CD14-positive monocyte (primary cell): Measurements from ENCODE around the gene SMIM27. TPM values are rescaled to one million over a fixed set of nuclear protein-coding genes. Genes with fewer than 3 reads are reported as not detected.

Source experiments
- DNase-seq, 3 donors: peaks; one replicate each; pipeline ENCODE4 v3.0.0-alpha.2; 2011 to 2022
- H2AFZ ChIP-seq: 2 replicates; pipeline ENCODE4 v1.6.0; 2012; ENCODE audit warnings: mild to moderate bottlenecking, low read depth, low read length, inconsistent platforms; ENCODE audit not compliant: insufficient read depth, poor library complexity, severe bottlenecking
- H3K27ac ChIP-seq, 2 donors: 1 replicate in 1 of 2; 2 replicates in 1 of 2; pipeline ENCODE4 v1.5.1; 2012 to 2013; ENCODE audit warnings: low read length in 2 of 2, control low read depth in 1 of 2, inconsistent platforms in 1 of 2, low read depth in 1 of 2, mild to moderate bottlenecking in 1 of 2
- H3K27me3 ChIP-seq, 2 donors: one replicate each; pipeline versions ENCODE4 v1.6.0 to v1.6.1; 2011 to 2013; ENCODE audit warnings: low read length in 2 of 2; ENCODE audit not compliant: control insufficient read depth in 2 of 2, insufficient read depth in 2 of 2
- H3K36me3 ChIP-seq, 2 donors: replicated peaks in 1 of 2; 1 replicate in 1 of 2; 2 replicates in 1 of 2; pipeline versions ENCODE4 v1.5.1 to v1.6.1; 2012 to 2013; ENCODE audit warnings: low read length in 2 of 2, control low read depth in 1 of 2, inconsistent platforms in 1 of 2, mild to moderate bottlenecking in 1 of 2; ENCODE audit not compliant: insufficient read depth in 2 of 2, control insufficient read depth in 1 of 2
- H3K4me1 ChIP-seq, 2 donors: 1 replicate in 1 of 2; 2 replicates in 1 of 2; pipeline versions ENCODE4 v1.5.1 to v1.6.1; 2012 to 2013; ENCODE audit warnings: low read length in 2 of 2, control low read depth in 1 of 2, inconsistent platforms in 1 of 2, mild to moderate bottlenecking in 1 of 2, moderate library complexity in 1 of 2; ENCODE audit not compliant: insufficient read depth in 2 of 2, control insufficient read depth in 1 of 2
- H3K4me2 ChIP-seq: replicated peaks from 2 replicates; pipeline ENCODE3; 2012; ENCODE audit warnings: low read length, moderate library complexity, mild to moderate bottlenecking; ENCODE audit not compliant: poor library complexity, severe bottlenecking; ENCODE audit errors: extremely low read depth
- H3K4me3 ChIP-seq, 3 experiments: fragments of 200-600 bp in 1 of 3; sonication (generic) in 1 of 3; replicated peaks in 1 of 3; 1 replicate in 2 of 3; 2 replicates in 1 of 3; pipeline ENCODE4 v1.5.1; 2011 to 2013; ENCODE audit warnings: low read length in 3 of 3, mild to moderate bottlenecking in 3 of 3, control low read depth in 2 of 3, low read depth in 2 of 3, inconsistent platforms in 1 of 3, moderate library complexity in 1 of 3
- H3K79me2 ChIP-seq: 2 replicates; pipeline ENCODE4 v1.6.0; 2012; ENCODE audit warnings: mild to moderate bottlenecking, control low read depth, inconsistent platforms, low read length, moderate library complexity; ENCODE audit not compliant: insufficient read depth
- H3K9ac ChIP-seq: 2 replicates; pipeline ENCODE4 v1.6.0; 2017; ENCODE audit warnings: low read length, mild to moderate bottlenecking; ENCODE audit not compliant: insufficient read depth, poor library complexity, severe bottlenecking
- H3K9me3 ChIP-seq, 2 donors: replicated peaks in 1 of 2; 1 replicate in 1 of 2; 2 replicates in 1 of 2; pipeline versions ENCODE4 v1.5.1 to v1.6.1; 2012 to 2013; ENCODE audit warnings: low read length in 2 of 2, control low read depth in 1 of 2; ENCODE audit not compliant: control insufficient read depth in 1 of 2, insufficient read depth in 1 of 2
- H4K20me1 ChIP-seq: 2 replicates; pipeline ENCODE4 v1.6.0; 2012; ENCODE audit warnings: mild to moderate bottlenecking, low read length, control low read depth, moderate library complexity; ENCODE audit not compliant: insufficient read depth
- H3K27ac Mint-ChIP-seq, 7 donors: one replicate each; pipeline ENCODE4 v1.8.0; 2020; ENCODE audit warnings: mild to moderate bottlenecking in 7 of 7, mixed read lengths in 7 of 7, moderate library complexity in 6 of 7, inconsistent platforms in 2 of 7
- H3K27me3 Mint-ChIP-seq, 3 donors: one replicate each; pipeline ENCODE4 v1.8.0; 2021 to 2022; ENCODE audit warnings: low read depth in 3 of 3, mild to moderate bottlenecking in 3 of 3, mixed read lengths in 3 of 3, moderate library complexity in 3 of 3, inconsistent platforms in 1 of 3
- H3K36me3 Mint-ChIP-seq, 2 donors: one replicate each; pipeline ENCODE4 v1.8.0; 2020; ENCODE audit warnings: mixed read lengths in 2 of 2, inconsistent platforms in 1 of 2, mild to moderate bottlenecking in 1 of 2
- H3K4me1 Mint-ChIP-seq: one replicate; pipeline ENCODE4 v1.8.0; 2020; ENCODE audit warnings: mild to moderate bottlenecking, mixed read lengths
- H3K4me3 Mint-ChIP-seq, 2 donors: one replicate each; pipeline ENCODE4 v1.8.0; 2020; ENCODE audit warnings: mild to moderate bottlenecking in 2 of 2, mixed read lengths in 2 of 2, moderate library complexity in 1 of 2
- H3K9me3 Mint-ChIP-seq, 7 donors: one replicate each; pipeline ENCODE4 v1.8.0; 2020 to 2022; ENCODE audit warnings: mixed read lengths in 7 of 7, mild to moderate bottlenecking in 6 of 7, moderate library complexity in 6 of 7, inconsistent platforms in 2 of 7
- CTCF ChIP-seq: fragments of 200-600 bp; IDR thresholded peaks from one replicate; pipeline ENCODE4 v1.8.0; 2022; ENCODE audit warnings: antibody characterized with exemption, mild to moderate bottlenecking
- WGBS: methylation state at CpG from one replicate; pipeline ENCODE4 v1.1.5; 2013; ENCODE audit warnings: missing lambda C conversion rate; ENCODE audit not compliant: insufficient coverage; 5-methylcytosine and 5-hydroxymethylcytosine counted together
- intact Hi-C, 2 donors: fragments of 100-400 bp; cut with micrococcal nuclease; formaldehyde crosslinking; loops; one replicate each; pipeline versions ENCODE4 v1.15.0 to v1.15.1; 2023
- polyA plus RNA-seq, 3 donors: library from polyadenylated mRNA; depleted of rRNA in 1 of 3; unstranded in 2 of 3; stranded (reverse) in 1 of 3; fragments of 300-500 nt in 2 of 3; fragments of >200 nt in 1 of 3; fragmentation: Illumina TruSeq in 2 of 3; gene quantifications; 1 replicate in 2 of 3; 2 replicates in 1 of 3; pipeline ENCODE4 v1.2.3, GENCODE V29; 2012 to 2021

Gene SMIM27
- polyA plus RNA-seq, 3 donors = 3.4 to 29.5 (median 27.9) TPM

GRCh38 chr9:32551276-32552051 lies 663 bp upstream of the SMIM27 start:
- Histone ChIP-seq H3K4me1 (peaks cover 15 to 34% of the 10 kb centered on the region in 2 donors), H3K4me2 (peak overlapping the region; percentile 96), H3K9me3 (no peaks in the 10 kb centered on the region), H3K79me2 (peaks cover 74% of the 10 kb centered on the region), H3K4me3 (peak overlapping the region; percentile 88 to 92 (median 90)), H2AFZ (peak overlapping the region; percentile 86), H3K27me3 (no peaks in the 10 kb centered on the region), H4K20me1 (peaks cover 39% of the 10 kb centered on the region), H3K9ac (peak overlapping the region; percentile 84), H3K36me3 (peaks cover under 1 to 3% of the 10 kb centered on the region in 2 donors), H3K27ac (peak overlapping the region; percentile 90 to 92)
- H3K36me3 Mint-ChIP-seq = peaks cover 14 to 24% of the 10 kb centered on the region in 2 donors
- peak overlapping the region; percentile 84 to 97 (median 95) for H3K27ac Mint-ChIP-seq
- peak overlapping the region; percentile 84 to 96 for H3K4me3 Mint-ChIP-seq
- WGBS = 0% methylated on average over 21 of the region's 36 CpGs
- DNase-seq = peak; percentile 5 to 19 (median 14)
- H3K27me3 Mint-ChIP-seq = no peaks in the 10 kb centered on the region
- H3K9me3 Mint-ChIP-seq = peaks cover 0 to 2% (median 0%) of the 10 kb centered on the region in 7 donors
- intact Hi-C loops = no loop called here
- TF ChIP-seq CTCF = no peak
- H3K4me1 Mint-ChIP-seq = peaks cover 27% of the 10 kb centered on the region

GRCh38 chr9:32554107-32554506 lies 2.0 kb downstream of the SMIM27 start:
- H3K4me1 ChIP-seq = peaks cover 29 to 53% of the 10 kb centered on the region in 2 donors
- no peak overlapping the region for H3K4me3 ChIP-seq
- Mint-ChIP-seq H3K4me1 (peaks cover 46% of the 10 kb centered on the region), H3K27me3 (peaks cover 0 to 3% (median 0%) of the 10 kb centered on the region in 3 donors), H3K27ac (no peak overlapping the region), H3K36me3 (peaks cover 3 to 15% of the 10 kb centered on the region in 2 donors), H3K9me3 (peaks cover 0 to 2% (median 0%) of the 10 kb centered on the region in 7 donors), H3K4me3 (no peak overlapping the region)
- no peak overlapping the region for H3K27ac ChIP-seq
- no peak for TF ChIP-seq CTCF
- DNase-seq = no peak
- H2AFZ ChIP-seq = no peak overlapping the region
- peaks cover 54% of the 10 kb centered on the region for H3K79me2 ChIP-seq
- no CpG with 5 or more reads among the region's 2 CpGs for WGBS
- peaks cover 16% of the 10 kb centered on the region for H4K20me1 ChIP-seq
- no peaks in the 10 kb centered on the region for H3K27me3 ChIP-seq
- H3K4me2 ChIP-seq = no peak overlapping the region
- no peaks in the 10 kb centered on the region for H3K9me3 ChIP-seq
- no peaks in the 10 kb centered on the region for H3K36me3 ChIP-seq
- H3K9ac ChIP-seq = no peak overlapping the region
- intact Hi-C loops = no loop called here
